Measurements from ENCODE around the gene AGPS.

AGPS gene

GRCh38 chr2:177552422-177553175 is 160.0 kb downstream of the AGPS start:
- peaks cover 5% of the 10 kb centered on the region in 2 donors for H3K4me1 ChIP-seq (ENCODE audit: control insufficient read depth in 1 of 2, insufficient read depth in 2 of 2, low read length in 2 of 2)
- H3K27me3 ChIP-seq (ENCODE audit: control insufficient read depth in 1 of 2, insufficient read depth in 2 of 2, low read length in 2 of 2) = no peaks in the 10 kb centered on the region
- H3K36me3 ChIP-seq (ENCODE audit: control insufficient read depth in 1 of 2, insufficient read depth in 2 of 2, low read length in 2 of 2) = no peaks in the 10 kb centered on the region
- H3K27ac ChIP-seq (ENCODE audit: low read depth, low read length) = peak overlapping the region; percentile 94
- H3K9ac ChIP-seq (ENCODE audit: low read depth in 1 of 2, low read length in 2 of 2) = peak overlapping the region; percentile 94 to 96
- peak overlapping the region; percentile 99 for H3K4me3 ChIP-seq (ENCODE audit: low read depth in 1 of 2, low read length in 2 of 2)
- no peaks in the 10 kb centered on the region for H3K9me3 ChIP-seq (ENCODE audit: control insufficient read depth in 1 of 2, low read length in 2 of 2)

GRCh38 chr2:177553176-177553884 is 160.8 kb downstream of the AGPS start:
- H3K27me3 ChIP-seq (ENCODE audit: control insufficient read depth in 1 of 2, insufficient read depth in 2 of 2, low read length in 2 of 2) = no peaks in the 10 kb centered on the region
- peak overlapping the region; percentile 99 for H3K4me3 ChIP-seq (ENCODE audit: low read depth in 1 of 2, low read length in 2 of 2)
- peak overlapping the region; percentile 94 to 96 for H3K9ac ChIP-seq (ENCODE audit: low read depth in 1 of 2, low read length in 2 of 2)
- H3K9me3 ChIP-seq (ENCODE audit: control insufficient read depth in 1 of 2, low read length in 2 of 2) = no peaks in the 10 kb centered on the region
- H3K36me3 ChIP-seq (ENCODE audit: control insufficient read depth in 1 of 2, insufficient read depth in 2 of 2, low read length in 2 of 2) = no peaks in the 10 kb centered on the region
- peak overlapping the region; percentile 94 for H3K27ac ChIP-seq (ENCODE audit: low read depth, low read length)
- peaks cover 5% of the 10 kb centered on the region in 2 donors for H3K4me1 ChIP-seq (ENCODE audit: control insufficient read depth in 1 of 2, insufficient read depth in 2 of 2, low read length in 2 of 2)

GRCh38 chr2:177554365-177554764 is 161.8 kb downstream of the AGPS start:
- H3K27me3 ChIP-seq (ENCODE audit: control insufficient read depth in 1 of 2, insufficient read depth in 2 of 2, low read length in 2 of 2) = no peaks in the 10 kb centered on the region
- H3K36me3 ChIP-seq (ENCODE audit: control insufficient read depth in 1 of 2, insufficient read depth in 2 of 2, low read length in 2 of 2) = no peaks in the 10 kb centered on the region
- no peak overlapping the region for H3K4me3 ChIP-seq (ENCODE audit: low read depth in 1 of 2, low read length in 2 of 2)
- peaks cover 5% of the 10 kb centered on the region in 2 donors for H3K4me1 ChIP-seq (ENCODE audit: control insufficient read depth in 1 of 2, insufficient read depth in 2 of 2, low read length in 2 of 2)
- no peaks in the 10 kb centered on the region for H3K9me3 ChIP-seq (ENCODE audit: control insufficient read depth in 1 of 2, low read length in 2 of 2)
- H3K27ac ChIP-seq (ENCODE audit: low read depth, low read length) = no peak overlapping the region
- H3K9ac ChIP-seq (ENCODE audit: low read depth in 1 of 2, low read length in 2 of 2) = no peak overlapping the region

- Histone ChIP-seq H3K4me1 (ENCODE audit: control insufficient read depth in 1 of 2, insufficient read depth in 2 of 2, low read length in 2 of 2) (peaks cover 5% of the 10 kb centered on the region in 2 donors), H3K36me3 (ENCODE audit: control insufficient read depth in 1 of 2, insufficient read depth in 2 of 2, low read length in 2 of 2) (no peaks in the 10 kb centered on the region), H3K9me3 (ENCODE audit: control insufficient read depth in 1 of 2, low read length in 2 of 2) (no peaks in the 10 kb centered on the region)
Observed at GRCh38 chr2:177556153-177556552, 163.6 kb downstream of the AGPS start.

GRCh38 chr2:177557794-177558193 is 165.2 kb downstream of the AGPS start:
- Histone ChIP-seq H3K27me3 (ENCODE audit: control insufficient read depth in 1 of 2, insufficient read depth in 2 of 2, low read length in 2 of 2) (no peaks in the 10 kb centered on the region), H3K4me3 (ENCODE audit: low read depth in 1 of 2, low read length in 2 of 2) (no peak overlapping the region), H3K36me3 (ENCODE audit: control insufficient read depth in 1 of 2, insufficient read depth in 2 of 2, low read length in 2 of 2) (no peaks in the 10 kb centered on the region), H3K27ac (ENCODE audit: low read depth, low read length) (no peak overlapping the region), H3K9ac (ENCODE audit: low read depth in 1 of 2, low read length in 2 of 2) (no peak overlapping the region), H3K4me1 (ENCODE audit: control insufficient read depth in 1 of 2, insufficient read depth in 2 of 2, low read length in 2 of 2) (no peaks in the 10 kb centered on the region), H3K9me3 (ENCODE audit: control insufficient read depth in 1 of 2, low read length in 2 of 2) (no peaks in the 10 kb centered on the region)

More at GRCh38 chr2:177556153-177556552, 163.6 kb downstream of the AGPS start:
- H3K27ac ChIP-seq (ENCODE audit: low read depth, low read length) = no peak overlapping the region
- H3K4me3 ChIP-seq (ENCODE audit: low read depth in 1 of 2, low read length in 2 of 2) = no peak overlapping the region
- H3K9ac ChIP-seq (ENCODE audit: low read depth in 1 of 2, low read length in 2 of 2) = no peak overlapping the region
- no peaks in the 10 kb centered on the region for H3K27me3 ChIP-seq (ENCODE audit: control insufficient read depth in 1 of 2, insufficient read depth in 2 of 2, low read length in 2 of 2)

GRCh38 chr2:177559638-177560037 is 167.1 kb downstream of the AGPS start:
- no peak overlapping the region for H3K9ac ChIP-seq (ENCODE audit: low read depth in 1 of 2, low read length in 2 of 2)
- H3K9me3 ChIP-seq (ENCODE audit: control insufficient read depth in 1 of 2, low read length in 2 of 2) = no peaks in the 10 kb centered on the region
- H3K27me3 ChIP-seq (ENCODE audit: control insufficient read depth in 1 of 2, insufficient read depth in 2 of 2, low read length in 2 of 2) = no peaks in the 10 kb centered on the region
- H3K27ac ChIP-seq (ENCODE audit: low read depth, low read length) = no peak overlapping the region
- no peaks in the 10 kb centered on the region for H3K4me1 ChIP-seq (ENCODE audit: control insufficient read depth in 1 of 2, insufficient read depth in 2 of 2, low read length in 2 of 2)
- no peak overlapping the region for H3K4me3 ChIP-seq (ENCODE audit: low read depth in 1 of 2, low read length in 2 of 2)
- H3K36me3 ChIP-seq (ENCODE audit: control insufficient read depth in 1 of 2, insufficient read depth in 2 of 2, low read length in 2 of 2) = no peaks in the 10 kb centered on the region

- H3K27me3 ChIP-seq (ENCODE audit: control insufficient read depth in 1 of 2, insufficient read depth in 2 of 2, low read length in 2 of 2) = no peaks in the 10 kb centered on the region
- H3K4me1 ChIP-seq (ENCODE audit: control insufficient read depth in 1 of 2, insufficient read depth in 2 of 2, low read length in 2 of 2) = no peaks in the 10 kb centered on the region
- H3K27ac ChIP-seq (ENCODE audit: low read depth, low read length) = no peak overlapping the region
- H3K36me3 ChIP-seq (ENCODE audit: control insufficient read depth in 1 of 2, insufficient read depth in 2 of 2, low read length in 2 of 2) = no peaks in the 10 kb centered on the region
- H3K9me3 ChIP-seq (ENCODE audit: control insufficient read depth in 1 of 2, low read length in 2 of 2) = no peaks in the 10 kb centered on the region
- H3K9ac ChIP-seq (ENCODE audit: low read depth in 1 of 2, low read length in 2 of 2) = no peak overlapping the region
- H3K4me3 ChIP-seq (ENCODE audit: low read depth in 1 of 2, low read length in 2 of 2) = no peak overlapping the region
Observed at GRCh38 chr2:177568390-177568789, 175.8 kb downstream of the AGPS start.

GRCh38 chr2:177568893-177569292 is 176.3 kb downstream of the AGPS start:
- Histone ChIP-seq H3K27me3 (ENCODE audit: control insufficient read depth in 1 of 2, insufficient read depth in 2 of 2, low read length in 2 of 2) (no peaks in the 10 kb centered on the region), H3K27ac (ENCODE audit: low read depth, low read length) (no peak overlapping the region), H3K4me1 (ENCODE audit: control insufficient read depth in 1 of 2, insufficient read depth in 2 of 2, low read length in 2 of 2) (no peaks in the 10 kb centered on the region), H3K9ac (ENCODE audit: low read depth in 1 of 2, low read length in 2 of 2) (no peak overlapping the region), H3K9me3 (ENCODE audit: control insufficient read depth in 1 of 2, low read length in 2 of 2) (no peaks in the 10 kb centered on the region), H3K4me3 (ENCODE audit: low read depth in 1 of 2, low read length in 2 of 2) (no peak overlapping the region), H3K36me3 (ENCODE audit: control insufficient read depth in 1 of 2, insufficient read depth in 2 of 2, low read length in 2 of 2) (no peaks in the 10 kb centered on the region)

- Histone ChIP-seq H3K27ac (ENCODE audit: low read depth, low read length) (no peak overlapping the region), H3K4me3 (ENCODE audit: low read depth in 1 of 2, low read length in 2 of 2) (no peak overlapping the region), H3K36me3 (ENCODE audit: control insufficient read depth in 1 of 2, insufficient read depth in 2 of 2, low read length in 2 of 2) (no peaks in the 10 kb centered on the region), H3K4me1 (ENCODE audit: control insufficient read depth in 1 of 2, insufficient read depth in 2 of 2, low read length in 2 of 2) (no peaks in the 10 kb centered on the region), H3K9me3 (ENCODE audit: control insufficient read depth in 1 of 2, low read length in 2 of 2) (no peaks in the 10 kb centered on the region), H3K9ac (ENCODE audit: low read depth in 1 of 2, low read length in 2 of 2) (no peak overlapping the region), H3K27me3 (ENCODE audit: control insufficient read depth in 1 of 2, insufficient read depth in 2 of 2, low read length in 2 of 2) (no peaks in the 10 kb centered on the region)
Observed at GRCh38 chr2:177572236-177572671, 179.7 kb downstream of the AGPS start.

- Histone ChIP-seq H3K4me1 (ENCODE audit: control insufficient read depth in 1 of 2, insufficient read depth in 2 of 2, low read length in 2 of 2) (no peaks in the 10 kb centered on the region), H3K27me3 (ENCODE audit: control insufficient read depth in 1 of 2, insufficient read depth in 2 of 2, low read length in 2 of 2) (no peaks in the 10 kb centered on the region), H3K4me3 (ENCODE audit: low read depth in 1 of 2, low read length in 2 of 2) (no peak overlapping the region), H3K9ac (ENCODE audit: low read depth in 1 of 2, low read length in 2 of 2) (no peak overlapping the region), H3K9me3 (ENCODE audit: control insufficient read depth in 1 of 2, low read length in 2 of 2) (no peaks in the 10 kb centered on the region), H3K27ac (ENCODE audit: low read depth, low read length) (no peak overlapping the region), H3K36me3 (ENCODE audit: control insufficient read depth in 1 of 2, insufficient read depth in 2 of 2, low read length in 2 of 2) (no peaks in the 10 kb centered on the region)
Observed at GRCh38 chr2:177573120-177573519, 180.5 kb downstream of the AGPS start.
